ENCODE results near the gene AVP. TPM values are rescaled to one million over a fixed set of nuclear protein-coding genes. Genes with fewer than 3 reads are reported as not detected.

The AVP gene
- total RNA-seq, 1 experiment from 2014 or later: not detected

DNA sequence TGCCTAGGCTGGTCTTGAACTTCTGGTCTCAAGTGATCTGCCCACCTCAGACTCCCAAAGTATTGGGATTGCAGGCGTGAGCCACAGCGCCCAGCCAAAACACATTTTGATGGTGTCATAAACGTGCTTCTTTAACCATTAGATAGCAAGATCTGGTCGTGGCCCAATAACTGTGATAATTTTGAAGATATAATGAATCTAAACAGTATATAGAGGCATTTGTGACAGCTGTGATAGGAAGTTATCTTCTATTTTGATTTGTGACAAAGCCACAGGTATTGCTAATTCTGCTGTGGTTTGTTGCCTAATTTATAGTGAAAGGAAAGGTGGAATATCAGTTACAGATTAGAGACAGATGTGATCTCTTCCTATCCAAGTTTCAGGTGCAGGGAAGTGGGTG, 13.8 kb downstream of the AVP start:
- no peaks in the 10 kb centered on the region for H3K79me2 ChIP-seq (ENCODE audit: low read depth)
- peaks cover 66% of the 10 kb centered on the region for H3K4me1 ChIP-seq (replicated peaks; ENCODE audit: insufficient read depth)
- intact Hi-C loops (cut with micrococcal nuclease; ENCODE audit: unreplicated experiment): no loop called here
- H3K9me2 ChIP-seq (ENCODE audit: insufficient read depth): no peaks in the 10 kb centered on the region
- no peak for DNase-seq
- ChIA-PET CTCF (no interaction called here), POLR2A (ENCODE audit: unreplicated experiment) (no interaction called here)
- no peaks in the 10 kb centered on the region for H3K36me3 ChIP-seq (ENCODE audit: low read depth)
- H3K4me2 ChIP-seq: no peak overlapping the region
- BruUV-seq (replicated peaks): no TSS peak
- no peaks in the 10 kb centered on the region for H3K9me3 ChIP-seq (ENCODE audit: insufficient read depth, low read depth)
- no peaks in the 10 kb centered on the region for H3K27me3 ChIP-seq (ENCODE audit: insufficient read depth, low read depth)
- H3F3A ChIP-seq (ENCODE audit: insufficient read depth, low read depth): peaks cover 57% of the 10 kb centered on the region
- no peak overlapping the region for H3K27ac ChIP-seq
- H4K20me1 ChIP-seq (ENCODE audit: insufficient read depth): no peaks in the 10 kb centered on the region
- H3K4me3 ChIP-seq: no peak overlapping the region
- TF ChIP-seq, protein P1, sequence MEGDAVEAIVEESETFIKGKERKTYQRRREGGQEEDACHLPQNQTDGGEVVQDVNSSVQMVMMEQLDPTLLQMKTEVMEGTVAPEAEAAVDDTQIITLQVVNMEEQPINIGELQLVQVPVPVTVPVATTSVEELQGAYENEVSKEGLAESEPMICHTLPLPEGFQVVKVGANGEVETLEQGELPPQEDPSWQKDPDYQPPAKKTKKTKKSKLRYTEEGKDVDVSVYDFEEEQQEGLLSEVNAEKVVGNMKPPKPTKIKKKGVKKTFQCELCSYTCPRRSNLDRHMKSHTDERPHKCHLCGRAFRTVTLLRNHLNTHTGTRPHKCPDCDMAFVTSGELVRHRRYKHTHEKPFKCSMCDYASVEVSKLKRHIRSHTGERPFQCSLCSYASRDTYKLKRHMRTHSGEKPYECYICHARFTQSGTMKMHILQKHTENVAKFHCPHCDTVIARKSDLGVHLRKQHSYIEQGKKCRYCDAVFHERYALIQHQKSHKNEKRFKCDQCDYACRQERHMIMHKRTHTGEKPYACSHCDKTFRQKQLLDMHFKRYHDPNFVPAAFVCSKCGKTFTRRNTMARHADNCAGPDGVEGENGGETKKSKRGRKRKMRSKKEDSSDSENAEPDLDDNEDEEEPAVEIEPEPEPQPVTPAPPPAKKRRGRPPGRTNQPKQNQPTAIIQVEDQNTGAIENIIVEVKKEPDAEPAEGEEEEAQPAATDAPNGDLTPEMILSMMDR (conservative IDR thresholded peaks at IDR 0.05): no peak
- TF ChIP-seq EZH2 (IDR thresholded peaks at IDR 0.05; ENCODE audit: low read depth): no peak
- H2AFZ ChIP-seq: no peak overlapping the region

DNA sequence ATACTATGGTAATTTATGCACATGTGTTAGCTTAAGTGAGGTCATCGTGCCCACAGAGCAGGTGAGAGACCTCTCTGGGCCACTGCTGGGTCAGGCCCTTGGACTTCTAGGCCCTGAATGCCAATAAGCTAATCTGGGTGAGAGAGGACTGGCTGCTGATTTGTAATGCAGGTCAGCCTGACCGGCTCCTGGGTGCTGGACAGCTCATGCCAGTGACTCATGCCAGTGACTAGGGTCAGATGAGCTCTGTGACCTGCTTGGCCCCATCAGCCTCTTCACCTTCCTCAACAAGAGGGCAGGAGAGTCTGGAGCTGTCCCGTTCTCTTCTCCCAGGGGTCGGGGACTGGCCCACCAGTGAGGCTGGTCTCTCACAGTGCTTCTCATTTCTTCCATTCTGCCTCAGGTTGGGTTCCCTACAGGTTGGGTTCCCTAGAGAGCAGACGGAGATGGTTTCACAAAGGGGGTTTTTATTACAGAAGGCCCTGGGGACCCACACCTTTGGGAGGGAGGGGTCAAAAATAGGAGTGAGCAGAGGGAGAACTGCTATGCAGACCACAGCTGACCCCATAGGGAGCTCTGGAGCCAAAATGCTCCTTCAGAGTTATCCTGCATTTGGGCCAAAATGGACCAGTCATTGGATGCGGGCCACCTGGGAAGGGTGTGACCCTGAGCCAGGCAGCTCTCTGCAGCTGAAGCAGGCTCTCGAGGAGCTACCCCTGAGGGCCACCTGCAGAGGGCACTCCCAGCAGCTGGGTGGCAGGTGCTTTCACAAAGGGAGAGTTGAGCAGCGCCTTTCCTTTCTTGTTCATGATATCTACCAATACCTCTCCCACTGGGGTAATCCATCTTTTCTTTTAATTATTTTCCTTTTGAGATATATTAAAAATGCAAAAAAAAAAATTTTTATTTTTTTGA, 15.3 kb downstream of the AVP start:
- CTCF ChIA-PET: interaction anchor here (0.5 to 1.1 kb wide), 2 partner anchors 46 to 562 kb away, joined by 12 to 19 read pairs; no protein-coding TSS in a partner anchor
- peaks cover 53% of the 10 kb centered on the region for H3F3A ChIP-seq (ENCODE audit: insufficient read depth, low read depth)
- no peaks in the 10 kb centered on the region for H4K20me1 ChIP-seq (ENCODE audit: insufficient read depth)
- POLR2A ChIA-PET (ENCODE audit: unreplicated experiment): no interaction called here
- H3K27ac ChIP-seq: peak overlapping the region; percentile 68
- peaks cover 54% of the 10 kb centered on the region for H3K4me1 ChIP-seq (replicated peaks; ENCODE audit: insufficient read depth)
- peak; percentile 67 to 92 for DNase-seq
- no peak overlapping the region for H2AFZ ChIP-seq
- no peak overlapping the region for H3K4me3 ChIP-seq
- H3K79me2 ChIP-seq (ENCODE audit: low read depth): no peaks in the 10 kb centered on the region
- intact Hi-C loops (cut with micrococcal nuclease; ENCODE audit: unreplicated experiment): no loop called here
- H3K4me2 ChIP-seq: peak overlapping the region; percentile 4; the same call in 1 of the 2 replicates
- TF ChIP-seq, protein P1 (conservative IDR thresholded peaks at IDR 0.05): no peak; the same call in 1 of the 2 replicates
- TF ChIP-seq EZH2 (IDR thresholded peaks at IDR 0.05; ENCODE audit: low read depth): no peak
- H3K27me3 ChIP-seq (ENCODE audit: insufficient read depth, low read depth): no peaks in the 10 kb centered on the region
- no TSS peak for BruUV-seq (replicated peaks)
- no peaks in the 10 kb centered on the region for H3K9me2 ChIP-seq (ENCODE audit: insufficient read depth)
- no peaks in the 10 kb centered on the region for H3K9me3 ChIP-seq (ENCODE audit: insufficient read depth, low read depth)
- H3K36me3 ChIP-seq (ENCODE audit: low read depth): no peaks in the 10 kb centered on the region

DNA sequence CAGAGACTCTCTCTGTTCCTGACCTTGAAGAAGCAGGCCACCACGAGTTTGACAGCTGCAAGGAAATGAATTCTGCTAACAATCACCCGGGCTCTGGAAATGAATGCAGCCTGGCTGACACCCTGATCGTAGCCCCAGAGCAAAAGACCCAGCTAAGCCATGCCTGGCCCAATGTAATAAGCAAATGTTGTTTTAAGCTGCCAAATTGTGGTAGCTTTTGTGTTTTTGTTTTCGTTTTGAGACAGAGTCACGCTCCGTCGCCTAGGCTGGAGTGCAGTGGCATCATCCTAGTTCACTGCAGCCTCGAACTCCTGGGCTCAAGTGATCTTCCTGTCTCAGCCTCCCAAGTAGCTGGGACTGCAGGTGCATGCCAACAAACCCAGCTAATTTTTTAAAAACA, 16.4 kb downstream of the AVP start:
- no peaks in the 10 kb centered on the region for H3K36me3 ChIP-seq (ENCODE audit: low read depth)
- ChIA-PET POLR2A (ENCODE audit: unreplicated experiment) (interaction anchor here (0.6 kb wide), 1 partner anchor 11 kb away, joined by 4 read pairs; no protein-coding TSS in a partner anchor), CTCF (no interaction called here)
- no TSS peak for BruUV-seq (replicated peaks)
- peaks cover 47% of the 10 kb centered on the region for H3K4me1 ChIP-seq (replicated peaks; ENCODE audit: insufficient read depth)
- TF ChIP-seq EZH2 (IDR thresholded peaks at IDR 0.05; ENCODE audit: low read depth): no peak
- TF ChIP-seq, protein P1 (conservative IDR thresholded peaks at IDR 0.05): no peak
- peaks cover 46% of the 10 kb centered on the region for H3F3A ChIP-seq (ENCODE audit: insufficient read depth, low read depth)
- H3K27me3 ChIP-seq (ENCODE audit: insufficient read depth, low read depth): no peaks in the 10 kb centered on the region
- intact Hi-C loops (cut with micrococcal nuclease; ENCODE audit: unreplicated experiment): no loop called here
- DNase-seq: no peak
- H3K9me2 ChIP-seq (ENCODE audit: insufficient read depth): no peaks in the 10 kb centered on the region
- H2AFZ ChIP-seq: no peak overlapping the region
- peak overlapping the region; percentile 68 for H3K27ac ChIP-seq
- no peak overlapping the region for H3K4me2 ChIP-seq
- H4K20me1 ChIP-seq (ENCODE audit: insufficient read depth): no peaks in the 10 kb centered on the region
- H3K9me3 ChIP-seq (ENCODE audit: insufficient read depth, low read depth): no peaks in the 10 kb centered on the region
- H3K79me2 ChIP-seq (ENCODE audit: low read depth): no peaks in the 10 kb centered on the region
- H3K4me3 ChIP-seq: no peak overlapping the region

Data from PC-9 (cell line).